ENCODE data around the gene MTCL3.

Gene MTCL3

DNA sequence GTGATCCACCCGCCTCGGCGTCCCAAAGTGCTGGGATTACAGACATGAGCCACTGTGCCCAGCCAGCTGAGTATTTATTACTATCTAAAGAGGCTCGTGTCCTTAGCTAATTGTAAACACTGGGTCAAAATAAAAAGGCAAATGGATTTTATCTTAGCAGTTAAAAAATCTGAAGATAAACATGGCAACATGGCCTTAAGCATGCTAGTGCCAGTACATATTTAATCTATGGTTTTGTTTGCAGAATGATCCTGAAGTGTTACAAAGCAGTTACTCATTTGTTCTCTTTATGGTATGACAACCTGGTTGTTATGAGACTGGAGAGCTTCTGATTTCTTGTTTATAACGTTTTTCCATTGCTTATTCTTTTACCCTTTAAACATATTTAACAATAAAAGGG, 56.1 kb downstream of the MTCL3 start:
- H3K9me2 ChIP-seq (ENCODE audit: insufficient read depth) = no peaks in the 10 kb centered on the region
- BruUV-seq (replicated peaks) = no TSS peak
- no peak overlapping the region for H3K27ac ChIP-seq (ENCODE audit: low read depth, low read length)
- no peaks in the 10 kb centered on the region for H3K79me2 ChIP-seq (ENCODE audit: insufficient read depth, low read length)
- no peaks in the 10 kb centered on the region for H3K27me3 ChIP-seq (ENCODE audit: insufficient read depth, low read length)
- TF ChIP-seq RAD21 (IDR thresholded peaks at IDR 0.05; ENCODE audit: low read depth) = no peak
- TF ChIP-seq EZH2 (IDR thresholded peaks at IDR 0.05) = no peak
- TF ChIP-seq, protein P1, sequence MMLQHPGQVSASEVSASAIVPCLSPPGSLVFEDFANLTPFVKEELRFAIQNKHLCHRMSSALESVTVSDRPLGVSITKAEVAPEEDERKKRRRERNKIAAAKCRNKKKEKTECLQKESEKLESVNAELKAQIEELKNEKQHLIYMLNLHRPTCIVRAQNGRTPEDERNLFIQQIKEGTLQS (IDR thresholded peaks at IDR 0.05) = no peak
- TF ChIP-seq FOSL1 (IDR thresholded peaks at IDR 0.05; ENCODE audit: low read depth) = no peak
- no peak for TF ChIP-seq CEBPB (IDR thresholded peaks at IDR 0.05; ENCODE audit: low read depth)
- TF ChIP-seq YY1 (IDR thresholded peaks at IDR 0.05; ENCODE audit: extremely low read depth, insufficient replicate concordance, low read depth, low read length) = no peak
- TF ChIP-seq, protein P2, sequence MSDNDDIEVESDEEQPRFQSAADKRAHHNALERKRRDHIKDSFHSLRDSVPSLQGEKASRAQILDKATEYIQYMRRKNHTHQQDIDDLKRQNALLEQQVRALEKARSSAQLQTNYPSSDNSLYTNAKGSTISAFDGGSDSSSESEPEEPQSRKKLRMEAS (IDR thresholded peaks at IDR 0.05) = no peak
- TF ChIP-seq, protein P3, sequence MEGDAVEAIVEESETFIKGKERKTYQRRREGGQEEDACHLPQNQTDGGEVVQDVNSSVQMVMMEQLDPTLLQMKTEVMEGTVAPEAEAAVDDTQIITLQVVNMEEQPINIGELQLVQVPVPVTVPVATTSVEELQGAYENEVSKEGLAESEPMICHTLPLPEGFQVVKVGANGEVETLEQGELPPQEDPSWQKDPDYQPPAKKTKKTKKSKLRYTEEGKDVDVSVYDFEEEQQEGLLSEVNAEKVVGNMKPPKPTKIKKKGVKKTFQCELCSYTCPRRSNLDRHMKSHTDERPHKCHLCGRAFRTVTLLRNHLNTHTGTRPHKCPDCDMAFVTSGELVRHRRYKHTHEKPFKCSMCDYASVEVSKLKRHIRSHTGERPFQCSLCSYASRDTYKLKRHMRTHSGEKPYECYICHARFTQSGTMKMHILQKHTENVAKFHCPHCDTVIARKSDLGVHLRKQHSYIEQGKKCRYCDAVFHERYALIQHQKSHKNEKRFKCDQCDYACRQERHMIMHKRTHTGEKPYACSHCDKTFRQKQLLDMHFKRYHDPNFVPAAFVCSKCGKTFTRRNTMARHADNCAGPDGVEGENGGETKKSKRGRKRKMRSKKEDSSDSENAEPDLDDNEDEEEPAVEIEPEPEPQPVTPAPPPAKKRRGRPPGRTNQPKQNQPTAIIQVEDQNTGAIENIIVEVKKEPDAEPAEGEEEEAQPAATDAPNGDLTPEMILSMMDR (IDR thresholded peaks at IDR 0.05 in 2 of 3, conservative IDR thresholded peaks at IDR 0.05 in 1 of 3; ENCODE audit: borderline replicate concordance in 1 of 3, insufficient read depth in 1 of 3, low read depth in 2 of 3, low read length in 2 of 3) = no peak
- no peak for TF ChIP-seq CBX3 (IDR thresholded peaks at IDR 0.05; ENCODE audit: low read depth)
- TF ChIP-seq SIN3A (IDR thresholded peaks at IDR 0.05; ENCODE audit: low read depth) = no peak
- DNase-seq (ENCODE audit: low read depth, low spot score) = no peak
- no peaks in the 10 kb centered on the region for H4K20me1 ChIP-seq (ENCODE audit: insufficient read depth)
- no peak overlapping the region for H3K4me3 ChIP-seq (replicated peaks in 1 of 2; ENCODE audit: low read depth in 1 of 2, low read length in 2 of 2)
- no peaks in the 10 kb centered on the region for H3K36me3 ChIP-seq (ENCODE audit: control insufficient read depth in 1 of 2, insufficient read depth in 2 of 2, low read length in 2 of 2)
- H3K9me3 ChIP-seq (ENCODE audit: control insufficient read depth in 1 of 2, insufficient read depth in 1 of 2, low read depth in 1 of 2, low read length in 2 of 2) = no peaks in the 10 kb centered on the region
- H2AFZ ChIP-seq (ENCODE audit: low read depth, low read length, poor library complexity, severe bottlenecking) = no peak overlapping the region
- CTCF ChIA-PET = interaction anchor here (1.0 to 1.7 kb wide), 4 partner anchors 11 to 159 kb away, joined by 3 to 7 read pairs (median 4); no protein-coding TSS in a partner anchor
- H3K4me1 ChIP-seq (ENCODE audit: control insufficient read depth in 1 of 2, insufficient read depth in 2 of 2, low read length in 2 of 2) = no peaks in the 10 kb centered on the region
- POLR2A ChIA-PET = no interaction called here
- H3K9ac ChIP-seq (ENCODE audit: low read length) = no peak overlapping the region
- no peak overlapping the region for H3K4me2 ChIP-seq (ENCODE audit: low read length)
- intact Hi-C loops (cut with micrococcal nuclease) = no loop called here
- RAD21 ChIA-PET (ENCODE audit: low non-redundant PET in 1 of 2, low total read pairs in 2 of 2, uncharacterized antibody in 2 of 2, unreplicated experiment in 2 of 2) = no interaction called here
- no peak for ATAC-seq
